D721Med (cell line): ENCODE measurements around the gene IMPACT.

ENCODE experiments used
- DNase-seq: peaks from one replicate; pipeline ENCODE4 v3.0.0; 2011; ENCODE audit warnings: low spot score; ENCODE audit not compliant: insufficient read length
- FAIRE-seq: peaks from 2 replicates; lab custom pipeline; 2011; peaks lifted over from hg19 to GRCh38; lab: Jason Lieb, UNC
- TF ChIP-seq, protein P1 (sequence below): IDR thresholded peaks from 2 replicates; pipeline ENCODE4 v1.5.1; 2012; ENCODE audit warnings: mild to moderate bottlenecking, control low read depth; ENCODE audit not compliant: insufficient read depth; ENCODE audit errors: missing control alignments

Gene IMPACT, protein sequence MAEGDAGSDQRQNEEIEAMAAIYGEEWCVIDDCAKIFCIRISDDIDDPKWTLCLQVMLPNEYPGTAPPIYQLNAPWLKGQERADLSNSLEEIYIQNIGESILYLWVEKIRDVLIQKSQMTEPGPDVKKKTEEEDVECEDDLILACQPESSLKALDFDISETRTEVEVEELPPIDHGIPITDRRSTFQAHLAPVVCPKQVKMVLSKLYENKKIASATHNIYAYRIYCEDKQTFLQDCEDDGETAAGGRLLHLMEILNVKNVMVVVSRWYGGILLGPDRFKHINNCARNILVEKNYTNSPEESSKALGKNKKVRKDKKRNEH

DNA sequence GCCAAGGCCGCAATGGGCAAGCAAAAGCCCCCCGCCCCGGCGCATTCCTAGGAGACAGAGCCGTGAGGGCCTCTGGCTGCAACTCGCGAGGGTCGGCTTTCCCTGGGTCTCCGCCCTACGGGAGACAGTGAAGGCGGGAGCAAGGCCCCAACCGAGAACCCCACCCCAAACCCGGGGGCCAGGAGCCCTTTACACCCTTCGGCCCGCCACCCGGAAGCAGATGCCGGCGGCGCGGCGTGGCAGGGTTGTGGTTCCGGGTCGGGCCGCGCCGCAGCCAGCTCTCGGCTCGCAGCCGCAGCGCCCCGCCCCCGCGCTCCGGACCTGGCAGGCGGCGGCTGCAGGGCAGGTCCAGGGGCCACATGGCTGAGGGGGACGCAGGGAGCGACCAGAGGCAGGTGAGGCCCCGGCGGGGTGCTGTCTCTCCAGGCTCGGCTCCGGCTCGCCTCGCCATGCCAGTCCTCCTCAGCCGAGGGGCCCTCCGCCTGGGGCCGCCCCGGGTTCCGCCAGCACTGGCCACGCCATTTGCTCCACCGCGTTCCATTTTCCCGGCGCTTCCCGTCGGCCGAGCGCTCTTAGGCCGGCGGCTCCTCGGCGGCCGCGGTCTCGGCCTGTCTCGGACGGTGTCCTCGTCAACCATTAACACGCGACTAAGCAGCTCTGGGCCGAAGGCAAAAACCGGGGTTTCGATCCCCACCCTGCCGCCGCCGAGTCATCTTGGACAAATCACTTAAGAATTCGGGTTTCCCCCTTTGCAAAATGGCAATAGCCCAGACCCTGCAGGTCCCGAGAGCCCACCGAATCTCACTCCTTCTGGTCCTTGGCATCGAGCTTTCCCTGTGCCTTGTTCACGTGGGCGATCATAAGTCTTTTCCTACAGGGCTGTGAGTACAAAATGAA is at the start of gene IMPACT:
TSS of gene IMPACT (plus strand) at position 273 of the 897 bp plus-strand sequence. CDS start at position 360, 87 bp downstream.
- no peak for FAIRE-seq
- TF ChIP-seq, protein P1, sequence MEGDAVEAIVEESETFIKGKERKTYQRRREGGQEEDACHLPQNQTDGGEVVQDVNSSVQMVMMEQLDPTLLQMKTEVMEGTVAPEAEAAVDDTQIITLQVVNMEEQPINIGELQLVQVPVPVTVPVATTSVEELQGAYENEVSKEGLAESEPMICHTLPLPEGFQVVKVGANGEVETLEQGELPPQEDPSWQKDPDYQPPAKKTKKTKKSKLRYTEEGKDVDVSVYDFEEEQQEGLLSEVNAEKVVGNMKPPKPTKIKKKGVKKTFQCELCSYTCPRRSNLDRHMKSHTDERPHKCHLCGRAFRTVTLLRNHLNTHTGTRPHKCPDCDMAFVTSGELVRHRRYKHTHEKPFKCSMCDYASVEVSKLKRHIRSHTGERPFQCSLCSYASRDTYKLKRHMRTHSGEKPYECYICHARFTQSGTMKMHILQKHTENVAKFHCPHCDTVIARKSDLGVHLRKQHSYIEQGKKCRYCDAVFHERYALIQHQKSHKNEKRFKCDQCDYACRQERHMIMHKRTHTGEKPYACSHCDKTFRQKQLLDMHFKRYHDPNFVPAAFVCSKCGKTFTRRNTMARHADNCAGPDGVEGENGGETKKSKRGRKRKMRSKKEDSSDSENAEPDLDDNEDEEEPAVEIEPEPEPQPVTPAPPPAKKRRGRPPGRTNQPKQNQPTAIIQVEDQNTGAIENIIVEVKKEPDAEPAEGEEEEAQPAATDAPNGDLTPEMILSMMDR, result no peak
- peak; percentile 78 for DNase-seq

DNA sequence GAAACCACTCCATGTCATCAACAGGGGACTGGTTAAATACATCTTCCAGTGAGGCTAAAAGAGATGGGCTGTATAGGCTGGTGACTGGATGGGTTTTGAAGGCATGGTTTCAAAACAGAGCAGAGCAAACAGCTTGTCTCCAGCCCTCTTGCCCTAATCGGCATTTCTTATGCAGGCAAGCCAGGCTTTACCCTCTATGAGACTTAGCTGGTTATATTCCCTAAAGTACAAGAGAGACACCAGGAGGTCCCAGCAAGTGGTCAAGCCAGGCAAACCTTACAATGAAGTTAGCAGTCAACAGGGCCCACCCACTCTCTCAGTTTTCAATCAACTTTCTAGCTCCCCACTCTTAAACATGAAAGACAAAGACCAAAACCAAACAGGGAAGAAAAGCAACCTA is 47.9 kb upstream of the IMPACT start:
- FAIRE-seq, result no peak
- TF ChIP-seq, protein P1, result no peak
- DNase-seq, result no peak

DNA sequence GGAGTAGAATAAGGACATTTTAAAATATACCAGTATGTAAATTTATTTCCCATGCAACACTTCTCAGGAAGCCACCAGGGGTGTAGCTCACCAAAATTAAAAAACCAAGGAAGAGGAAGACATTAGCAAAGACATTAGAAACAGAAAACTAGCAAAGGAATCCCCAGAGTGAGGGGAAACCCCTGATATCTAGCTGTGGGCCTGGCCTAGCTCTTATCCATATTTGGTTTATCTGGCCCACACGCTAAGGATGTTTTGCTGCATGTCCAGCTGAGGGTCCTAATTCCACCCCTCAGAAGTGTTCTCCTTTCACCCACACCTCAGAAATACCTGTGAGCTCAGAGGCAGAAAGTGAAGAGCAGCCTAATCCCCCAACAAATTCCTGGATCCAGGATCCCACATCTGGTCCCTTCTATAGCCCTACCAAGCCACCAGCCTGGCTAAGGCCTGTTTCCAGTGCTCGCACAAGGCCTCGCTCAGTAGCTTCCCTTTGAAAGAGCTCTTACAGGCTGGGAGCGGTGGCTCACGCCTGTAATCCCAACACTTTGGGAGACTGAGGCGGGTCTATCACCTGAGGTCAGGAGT is 46.2 kb upstream of the IMPACT start:
- TF ChIP-seq, protein P1, result no peak
- FAIRE-seq (no peak), DNase-seq (no peak)

DNA sequence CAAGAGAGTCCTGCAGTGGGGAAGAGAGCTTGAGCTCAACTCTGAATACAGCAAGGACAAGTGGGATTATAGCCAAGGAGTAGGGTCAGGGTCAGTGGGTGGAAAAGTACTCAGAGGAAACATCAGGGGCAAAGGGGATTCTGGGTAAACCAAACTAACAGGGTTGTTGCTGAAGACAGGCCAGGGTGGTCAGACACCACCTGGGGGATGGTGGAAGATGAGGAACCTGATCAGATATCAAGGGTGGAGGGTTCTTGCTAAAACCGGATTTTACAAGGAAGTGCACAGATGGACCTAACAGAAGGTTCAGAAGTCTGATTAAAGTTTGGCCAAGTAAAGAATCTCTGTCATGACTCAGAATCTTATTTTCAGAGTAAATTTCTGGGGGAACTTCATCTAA is 45.3 kb upstream of the IMPACT start:
- FAIRE-seq (no peak), DNase-seq (no peak)
- TF ChIP-seq, protein P1, result no peak

DNA sequence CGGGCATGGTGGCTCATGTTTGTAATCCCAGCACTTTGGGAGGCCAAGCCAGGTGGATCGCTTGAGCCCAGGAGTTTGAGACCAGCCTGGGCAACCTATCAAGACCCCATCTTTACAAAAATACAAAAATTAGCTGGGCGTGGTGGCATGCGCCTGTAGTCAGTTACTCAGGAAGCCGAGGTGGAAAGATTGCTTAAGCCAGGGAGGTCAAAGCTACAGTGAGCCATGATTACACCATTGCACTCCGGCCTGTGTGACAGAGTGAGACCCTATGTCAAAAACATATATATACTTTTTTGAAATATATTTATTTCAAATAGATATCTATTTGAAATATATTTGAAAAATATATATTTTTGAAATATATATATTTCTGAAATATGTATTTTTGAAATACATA is 39.8 kb upstream of the IMPACT start:
- TF ChIP-seq, protein P1, result no peak
- DNase-seq, result no peak
- FAIRE-seq, result no peak

DNA sequence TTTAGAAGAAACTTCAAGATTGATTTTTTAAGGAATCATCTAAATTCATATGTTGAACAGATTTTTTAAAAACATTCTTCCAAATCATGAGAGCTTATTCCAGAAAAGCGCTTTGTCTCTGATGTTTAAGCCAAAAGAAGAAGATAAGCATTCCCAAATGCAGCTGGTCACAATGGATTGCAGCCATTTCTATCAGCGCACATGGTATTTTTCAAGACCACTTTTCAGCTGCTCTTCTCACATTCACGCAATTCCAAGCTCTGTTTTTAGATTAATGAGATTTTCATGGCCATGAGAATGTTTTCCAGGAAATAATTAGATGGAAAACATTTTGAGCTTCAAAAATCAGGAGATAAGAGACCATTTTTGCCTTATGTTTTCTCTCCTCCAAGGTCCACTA is 37.5 kb upstream of the IMPACT start:
- FAIRE-seq (no peak), DNase-seq (no peak)
- TF ChIP-seq, protein P1, result no peak
